Stomach (tissue), 4 donors: ENCODE results near the gene HS6ST1.

Source experiments
- CTCF ChIP-seq, 7 experiments: fragments of 450-650 bp in 4 of 7; fragments of 200-600 bp in 3 of 7; sonication (generic) in 3 of 7; IDR thresholded peaks; one replicate each; pipeline ENCODE4 v1.5.1; 2016 to 2019; ENCODE audit warnings: antibody characterized with exemption in 7 of 7, control low read depth in 2 of 7, mild to moderate bottlenecking in 1 of 7
- EP300 ChIP-seq: sonication (generic); formaldehyde crosslinking; IDR thresholded peaks from one replicate; pipeline ENCODE4 v1.6.1; 2017; ENCODE audit warnings: antibody characterized with exemption
- POLR2A ChIP-seq, 4 donors: fragments of 450-650 bp; IDR thresholded peaks; one replicate each; pipeline ENCODE4 v1.6.1; 2016; ENCODE audit warnings: antibody characterized with exemption in 4 of 4, control low read depth in 2 of 4, mild to moderate bottlenecking in 1 of 4, moderate library complexity in 1 of 4
- POLR2AphosphoS5 ChIP-seq, 3 donors: sonication (generic); formaldehyde crosslinking; IDR thresholded peaks; one replicate each; pipeline ENCODE4 v1.6.1; 2016; ENCODE audit warnings: antibody characterized with exemption in 3 of 3

DNA sequence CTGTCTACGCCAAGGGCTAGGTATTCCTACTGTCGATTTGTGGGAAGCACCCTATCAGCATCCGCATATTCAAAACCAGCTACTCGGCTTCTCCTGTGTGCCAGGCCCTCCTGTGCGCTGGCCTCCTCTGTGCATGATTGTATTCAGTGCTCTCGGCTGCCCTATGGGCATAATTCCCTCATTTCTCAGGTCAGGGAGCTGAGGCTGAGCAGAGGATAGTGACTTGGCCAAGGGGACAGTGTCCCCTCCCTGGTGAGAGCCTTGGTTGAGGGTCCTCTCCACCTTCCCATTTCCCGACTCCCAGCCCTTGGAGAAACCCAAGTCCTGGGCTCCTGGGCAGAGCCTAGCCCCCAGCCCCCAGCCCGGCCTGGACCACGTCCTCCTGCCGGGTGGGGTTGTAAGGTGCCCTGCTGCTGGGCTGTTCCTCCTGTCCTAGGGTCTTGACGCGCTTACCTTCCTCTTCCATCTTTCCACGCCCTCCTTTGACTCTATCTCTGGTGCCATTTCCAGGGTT is 6.3 kb upstream of the HS6ST1 start:
- TF ChIP-seq CTCF (IDR thresholded peaks at IDR 0.05): no peak
- no peak for TF ChIP-seq POLR2A (IDR thresholded peaks at IDR 0.05)
- no peak for TF ChIP-seq POLR2AphosphoS5 (IDR thresholded peaks at IDR 0.05)
- no peak for TF ChIP-seq EP300
